Thyroid gland (tissue), 4 donors: ENCODE results near the gene EEF1A2. TPM values are rescaled to one million over a fixed set of nuclear protein-coding genes. Genes with fewer than 3 reads are reported as not detected.

ENCODE experiments used
- DNase-seq, 2 donors: peaks; one replicate each; pipeline ENCODE4 v3.0.0-alpha.2; 2019
- H3K27ac ChIP-seq, 3 donors: fragments of 200-600 bp; sonication (generic); 1 replicate in 2 of 3; 2 replicates in 1 of 3; pipeline ENCODE4 v1.5.1; 2016 to 2019; ENCODE audit warnings: mild to moderate bottlenecking in 1 of 3, moderate library complexity in 1 of 3
- H3K27me3 ChIP-seq: fragments of 200-600 bp; sonication (generic); one replicate; pipeline ENCODE4 v1.5.1; 2019
- H3K36me3 ChIP-seq, 2 donors: fragments of 200-600 bp; sonication (generic); one replicate each; pipeline ENCODE4 v1.5.1; 2016 to 2019
- H3K4me1 ChIP-seq, 2 donors: fragments of 200-600 bp; sonication (generic); one replicate each; pipeline ENCODE4 v1.5.1; 2017 to 2019
- H3K4me3 ChIP-seq, 3 donors: fragments of 200-600 bp; sonication (generic); replicated peaks in 1 of 3; 1 replicate in 2 of 3; 2 replicates in 1 of 3; pipeline ENCODE4 v1.5.1; 2016; ENCODE audit warnings: mild to moderate bottlenecking in 1 of 3
- H3K9me3 ChIP-seq: fragments of 200-600 bp; sonication (generic); one replicate; pipeline ENCODE4 v1.5.1; 2017
- CTCF ChIP-seq, 6 experiments: fragments of 200-600 bp in 3 of 6; fragments of 450-650 bp in 3 of 6; sonication (generic) in 3 of 6; IDR thresholded peaks; one replicate each; pipeline ENCODE4 v1.5.1; 2016 to 2019; ENCODE audit warnings: antibody characterized with exemption in 6 of 6, mild to moderate bottlenecking in 2 of 6, inconsistent platforms in 1 of 6, moderate library complexity in 1 of 6
- POLR2A ChIP-seq, 2 donors: fragments of 450-650 bp; IDR thresholded peaks; one replicate each; pipeline ENCODE4 v1.6.1; 2017; ENCODE audit warnings: antibody characterized with exemption in 2 of 2, mild to moderate bottlenecking in 2 of 2, moderate library complexity in 1 of 2
- WGBS, 2 donors: methylation state at CpG; one replicate each; pipeline ENCODE4 v1.1.5; 2017; 5-methylcytosine and 5-hydroxymethylcytosine counted together
- intact Hi-C: fragments of 100-400 bp; cut with DNase I; formaldehyde crosslinking; loops from one replicate; pipeline ENCODE4 v1.15.1; 2023
- total RNA-seq, 4 donors: library from RNA; depleted of rRNA; stranded (reverse); fragments of >200 nt; gene quantifications; one replicate each; pipeline ENCODE4 v1.2.3, GENCODE V29; 2016

The EEF1A2 gene
- total RNA-seq, 4 donors from 2014 or later, result 0.22 to 2.0 (median 1.3) TPM

DNA sequence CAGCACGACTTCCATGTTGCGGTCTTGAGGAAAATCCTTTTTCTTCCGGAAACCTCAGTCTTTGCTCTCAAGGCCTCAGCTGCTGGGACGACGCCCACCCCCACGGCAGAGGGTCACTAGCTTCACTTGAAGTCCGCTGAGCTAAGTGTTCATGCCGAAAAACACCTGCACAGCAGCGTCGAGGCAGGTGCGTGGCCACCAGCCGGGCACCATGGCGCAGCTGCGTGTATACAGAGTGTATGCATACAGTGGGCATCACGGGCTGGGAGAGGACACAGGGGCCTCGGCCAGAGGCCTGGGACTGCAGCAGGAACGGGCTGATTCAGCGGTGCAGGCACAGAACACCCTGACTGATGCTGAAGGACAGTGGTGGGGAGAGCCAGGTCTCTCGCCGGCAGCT, 46.5 kb downstream of the EEF1A2 start:
- 85 to 86% methylated on average over 14 to 20 of the region's 20 CpGs for WGBS, 2 donors
- Histone ChIP-seq H3K36me3 (no peaks in the 10 kb centered on the region), H3K4me3 (no peak overlapping the region), H3K27me3 (no peaks in the 10 kb centered on the region), H3K9me3 (no peaks in the 10 kb centered on the region), H3K27ac (no peak overlapping the region), H3K4me1 (peaks cover 0 to 10% of the 10 kb centered on the region in 2 donors)
- intact Hi-C loops, result no loop called here
- no peak for TF ChIP-seq POLR2A (IDR thresholded peaks at IDR 0.05)
- TF ChIP-seq CTCF (IDR thresholded peaks at IDR 0.05), result no peak
- DNase-seq, result no peak

DNA sequence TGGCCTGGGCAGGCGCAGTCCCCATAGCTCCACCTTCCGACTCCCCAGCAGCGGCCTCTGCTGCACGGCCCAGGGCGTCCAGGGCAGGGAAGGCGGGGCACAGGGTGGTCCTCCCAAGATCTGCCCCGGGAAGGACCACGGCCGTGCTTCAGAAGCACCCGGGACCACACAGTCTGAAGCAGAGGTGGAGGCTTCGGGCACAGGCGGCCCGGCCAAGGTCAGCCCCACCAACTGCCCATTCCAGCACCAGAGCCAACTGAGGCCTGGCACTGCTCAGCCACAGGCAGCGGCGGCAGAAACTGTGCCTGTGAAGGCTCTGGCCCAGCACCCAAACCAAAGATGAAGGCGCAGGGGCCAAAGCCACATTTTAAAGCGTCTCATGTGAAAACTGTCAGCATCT, 47.1 kb downstream of the EEF1A2 start:
- Histone ChIP-seq H3K27ac (no peak overlapping the region), H3K4me1 (peaks cover 0 to 10% of the 10 kb centered on the region in 2 donors), H3K27me3 (no peaks in the 10 kb centered on the region), H3K4me3 (no peak overlapping the region), H3K36me3 (no peaks in the 10 kb centered on the region), H3K9me3 (no peaks in the 10 kb centered on the region)
- DNase-seq, result no peak
- intact Hi-C loops, result no loop called here
- no peak for TF ChIP-seq CTCF (IDR thresholded peaks at IDR 0.05)
- no peak for TF ChIP-seq POLR2A (IDR thresholded peaks at IDR 0.05)
- WGBS, 2 donors, result 91 to 92% methylated on average over 4 to 8 of the region's 17 CpGs

GRCh38 chr20:63449796-63450730, 48.8 kb downstream of the EEF1A2 start:
- no peak for DNase-seq
- H3K27ac ChIP-seq, result no peak overlapping the region
- peaks cover 0 to 10% of the 10 kb centered on the region in 2 donors for H3K4me1 ChIP-seq
- intact Hi-C loops, result no loop called here
- H3K9me3 ChIP-seq, result no peaks in the 10 kb centered on the region
- H3K27me3 ChIP-seq, result no peaks in the 10 kb centered on the region
- no peaks in the 10 kb centered on the region for H3K36me3 ChIP-seq
- TF ChIP-seq CTCF (IDR thresholded peaks at IDR 0.05), result no peak
- no peak for TF ChIP-seq POLR2A (IDR thresholded peaks at IDR 0.05)
- no peak overlapping the region for H3K4me3 ChIP-seq
- 78 to 80% methylated on average over 23 to 27 of the region's 30 CpGs for WGBS, 2 donors

DNA sequence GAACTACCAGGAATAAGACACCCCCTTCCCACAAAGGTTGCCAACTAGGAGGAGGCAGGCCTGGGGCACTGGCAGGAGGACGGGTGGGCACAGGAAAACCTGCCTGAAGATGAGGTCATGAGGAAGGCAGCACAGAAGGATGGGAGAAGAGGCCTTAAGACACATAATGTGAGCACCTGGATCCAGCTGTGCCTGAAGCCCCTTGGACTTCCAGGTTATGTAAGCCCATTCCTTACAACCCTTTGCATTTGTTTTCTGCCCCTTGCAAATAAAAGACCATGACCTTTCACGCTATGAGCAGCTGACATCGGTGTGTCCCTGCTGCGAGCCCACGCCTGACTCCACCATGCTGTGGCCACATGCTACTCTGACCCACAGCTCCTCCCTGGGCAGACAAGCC, 49.9 kb downstream of the EEF1A2 start:
- DNase-seq, result no peak
- 87 to 92% methylated on average over 5 of the region's 5 CpGs for WGBS, 2 donors
- intact Hi-C loops, result no loop called here
- H3K27me3 ChIP-seq, result no peaks in the 10 kb centered on the region
- peaks cover 0 to 6% of the 10 kb centered on the region in 2 donors for H3K4me1 ChIP-seq
- TF ChIP-seq POLR2A (IDR thresholded peaks at IDR 0.05) (no peak), CTCF (IDR thresholded peaks at IDR 0.05) (no peak)
- H3K4me3 ChIP-seq, result no peak overlapping the region
- no peaks in the 10 kb centered on the region for H3K36me3 ChIP-seq
- no peak overlapping the region for H3K27ac ChIP-seq
- H3K9me3 ChIP-seq, result no peaks in the 10 kb centered on the region

- 42 to 45% methylated on average over 10 to 17 of the region's 18 CpGs for WGBS, 2 donors
- TF ChIP-seq POLR2A (IDR thresholded peaks at IDR 0.05), result no peak
- TF ChIP-seq CTCF (IDR thresholded peaks at IDR 0.05), result no peak
- H3K36me3 ChIP-seq, result no peaks in the 10 kb centered on the region
- no peak overlapping the region for H3K27ac ChIP-seq
- no peaks in the 10 kb centered on the region for H3K4me1 ChIP-seq
- intact Hi-C loops, result no loop called here
- no peaks in the 10 kb centered on the region for H3K9me3 ChIP-seq
- H3K4me3 ChIP-seq, result no peak overlapping the region
- no peaks in the 10 kb centered on the region for H3K27me3 ChIP-seq
- DNase-seq, result no peak
Measured at GRCh38 chr20:63448031-63448430, 50.9 kb downstream of the EEF1A2 start.
